ENCODE results near the gene SNX2.
"Not testable (repeated sequence)": the region's sequence is repeated elsewhere in the genome, so short reads cannot be mapped to it uniquely, and the experiment has no call there.

Gene SNX2

DNA sequence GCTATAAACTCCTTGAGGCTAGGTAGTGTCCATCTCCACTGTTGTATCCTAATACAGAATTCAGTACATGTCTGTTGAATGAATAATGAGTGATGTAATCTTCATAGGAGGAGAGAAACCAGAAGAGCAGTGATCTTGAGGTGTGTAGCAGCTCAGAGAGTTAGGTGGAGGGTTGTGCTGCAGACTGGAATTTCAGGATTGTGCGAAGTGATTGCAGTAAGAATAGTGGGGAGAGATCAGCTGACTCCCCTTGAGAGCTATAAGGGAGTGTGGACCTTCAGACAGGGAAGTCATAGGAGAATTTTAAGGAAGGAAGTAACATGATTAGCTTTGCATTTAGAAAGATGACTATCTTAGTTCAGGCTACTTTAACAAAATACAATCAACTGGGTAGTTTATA lies 74.9 kb downstream of the SNX2 start:
- H3K4me3 ChIP-seq (ENCODE audit: low read depth, low read length): no peak overlapping the region
- H3K36me3 ChIP-seq (replicated peaks): no peaks in the 10 kb centered on the region
- no peak for DNase-seq
- H3K27me3 ChIP-seq (replicated peaks): no peaks in the 10 kb centered on the region
- TF ChIP-seq, protein P1, sequence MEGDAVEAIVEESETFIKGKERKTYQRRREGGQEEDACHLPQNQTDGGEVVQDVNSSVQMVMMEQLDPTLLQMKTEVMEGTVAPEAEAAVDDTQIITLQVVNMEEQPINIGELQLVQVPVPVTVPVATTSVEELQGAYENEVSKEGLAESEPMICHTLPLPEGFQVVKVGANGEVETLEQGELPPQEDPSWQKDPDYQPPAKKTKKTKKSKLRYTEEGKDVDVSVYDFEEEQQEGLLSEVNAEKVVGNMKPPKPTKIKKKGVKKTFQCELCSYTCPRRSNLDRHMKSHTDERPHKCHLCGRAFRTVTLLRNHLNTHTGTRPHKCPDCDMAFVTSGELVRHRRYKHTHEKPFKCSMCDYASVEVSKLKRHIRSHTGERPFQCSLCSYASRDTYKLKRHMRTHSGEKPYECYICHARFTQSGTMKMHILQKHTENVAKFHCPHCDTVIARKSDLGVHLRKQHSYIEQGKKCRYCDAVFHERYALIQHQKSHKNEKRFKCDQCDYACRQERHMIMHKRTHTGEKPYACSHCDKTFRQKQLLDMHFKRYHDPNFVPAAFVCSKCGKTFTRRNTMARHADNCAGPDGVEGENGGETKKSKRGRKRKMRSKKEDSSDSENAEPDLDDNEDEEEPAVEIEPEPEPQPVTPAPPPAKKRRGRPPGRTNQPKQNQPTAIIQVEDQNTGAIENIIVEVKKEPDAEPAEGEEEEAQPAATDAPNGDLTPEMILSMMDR (IDR thresholded peaks at IDR 0.05; ENCODE audit: low read depth, low read length, missing control alignments): no peak
- in situ Hi-C loops (cut with HindIII; ENCODE audit: low pct_ligation_motif_present, low sequenced_read_pairs): no loop called here
- H3K27ac ChIP-seq: no peak overlapping the region

DNA sequence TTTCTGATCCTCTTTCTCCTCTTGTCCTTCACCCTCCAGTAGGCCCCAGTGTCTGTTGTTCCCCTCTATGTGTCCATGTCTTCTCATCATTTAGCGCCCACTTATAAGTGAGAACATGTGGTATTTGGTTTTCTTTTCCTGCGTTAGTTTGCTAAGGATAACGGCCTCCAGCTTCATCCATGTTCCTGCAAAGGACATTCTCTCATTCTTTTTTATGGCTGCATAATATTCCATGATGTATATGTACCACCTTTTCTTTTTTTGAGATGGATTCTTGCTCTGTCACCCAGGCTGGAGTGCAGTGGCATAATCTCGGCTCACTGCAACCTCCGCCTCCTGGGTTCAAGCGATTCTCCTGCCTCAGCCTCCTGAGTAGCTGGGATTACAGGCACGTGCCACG lies 82.7 kb downstream of the SNX2 start:
- H3K36me3 ChIP-seq (replicated peaks); DNase-seq; in situ Hi-C loops (cut with HindIII; ENCODE audit: low pct_ligation_motif_present, low sequenced_read_pairs); H3K4me3 ChIP-seq (ENCODE audit: low read depth, low read length); H3K27ac ChIP-seq; H3K27me3 ChIP-seq (replicated peaks): not testable (repeated sequence)

DNA sequence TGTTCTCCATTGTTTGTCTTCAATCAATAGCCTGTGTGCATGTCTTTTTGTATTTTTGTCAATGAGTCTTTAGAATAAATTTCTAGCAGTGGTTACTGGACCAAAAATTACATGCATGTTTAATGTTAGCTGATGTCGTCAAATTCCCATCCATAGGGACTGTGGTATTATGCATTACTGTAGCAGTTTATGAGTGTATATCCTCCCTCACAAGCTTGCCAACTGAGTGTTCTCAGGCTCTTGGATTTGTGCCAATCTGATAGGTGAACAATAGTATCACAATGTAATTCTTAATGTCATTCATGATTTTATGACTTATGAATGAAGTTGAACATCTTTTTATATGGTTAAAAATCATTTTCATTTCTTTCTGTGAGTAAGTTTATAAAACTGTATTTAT lies 83.6 kb downstream of the SNX2 start:
- TF ChIP-seq, protein P1 (IDR thresholded peaks at IDR 0.05; ENCODE audit: low read depth, low read length, missing control alignments): no peak
- DNase-seq: no peak
- H3K4me3 ChIP-seq (ENCODE audit: low read depth, low read length): no peak overlapping the region
- in situ Hi-C loops (cut with HindIII; ENCODE audit: low pct_ligation_motif_present, low sequenced_read_pairs): no loop called here
- H3K36me3 ChIP-seq (replicated peaks): no peaks in the 10 kb centered on the region
- no peaks in the 10 kb centered on the region for H3K27me3 ChIP-seq (replicated peaks)
- no peak overlapping the region for H3K27ac ChIP-seq

DNA sequence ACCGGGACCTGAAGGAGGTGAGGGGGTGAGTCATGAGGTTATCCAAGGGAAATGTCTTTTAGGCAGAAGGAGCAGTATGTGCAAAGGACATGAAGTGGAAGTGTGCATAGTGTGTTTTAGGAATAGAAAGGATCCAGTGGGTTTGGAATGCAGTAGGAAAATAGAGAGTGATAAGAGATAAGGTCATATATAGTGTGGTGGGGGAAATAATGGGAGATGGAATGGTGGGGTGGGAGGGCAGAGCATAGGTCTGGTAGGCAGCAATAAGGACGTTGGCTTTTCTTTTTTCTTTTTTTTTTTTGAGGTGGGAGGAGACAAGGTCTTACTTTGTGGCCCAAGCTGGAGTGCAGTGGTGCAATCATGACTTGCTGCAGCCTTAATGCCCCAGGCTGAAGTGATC lies 88.4 kb downstream of the SNX2 start:
- TF ChIP-seq, protein P1 (IDR thresholded peaks at IDR 0.05; ENCODE audit: low read depth, low read length, missing control alignments): no peak
- H3K27ac ChIP-seq: no peak overlapping the region
- no peaks in the 10 kb centered on the region for H3K27me3 ChIP-seq (replicated peaks)
- no peak for DNase-seq
- no peak overlapping the region for H3K4me3 ChIP-seq (ENCODE audit: low read depth, low read length)
- H3K36me3 ChIP-seq (replicated peaks): no peaks in the 10 kb centered on the region
- in situ Hi-C loops (cut with HindIII; ENCODE audit: low pct_ligation_motif_present, low sequenced_read_pairs): no loop called here

DNA sequence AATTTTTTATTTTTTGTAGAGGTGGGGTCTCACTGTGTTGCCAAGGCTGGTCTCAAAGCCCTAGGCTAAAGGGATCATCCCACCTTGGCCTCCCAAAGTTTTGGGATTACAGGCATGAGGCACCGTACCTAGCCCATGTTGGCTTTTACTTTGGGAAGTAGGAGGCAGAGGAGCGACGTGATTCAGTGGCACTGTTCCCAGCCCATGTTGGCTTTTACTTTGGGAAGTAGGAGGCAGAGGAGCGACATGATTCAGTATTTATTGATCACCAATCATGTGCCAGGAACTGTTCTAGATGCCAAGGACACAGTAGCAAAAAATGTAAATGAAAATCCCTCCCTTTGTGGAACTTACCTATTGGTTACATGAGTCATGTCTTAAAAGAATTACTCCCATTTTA lies 88.8 kb downstream of the SNX2 start:
- H3K4me3 ChIP-seq (ENCODE audit: low read depth, low read length): no peak overlapping the region
- H3K27ac ChIP-seq: no peak overlapping the region
- TF ChIP-seq, protein P1 (IDR thresholded peaks at IDR 0.05; ENCODE audit: low read depth, low read length, missing control alignments): no peak
- no peak for DNase-seq
- H3K27me3 ChIP-seq (replicated peaks): no peaks in the 10 kb centered on the region
- in situ Hi-C loops (cut with HindIII; ENCODE audit: low pct_ligation_motif_present, low sequenced_read_pairs): no loop called here
- no peaks in the 10 kb centered on the region for H3K36me3 ChIP-seq (replicated peaks)

DNA sequence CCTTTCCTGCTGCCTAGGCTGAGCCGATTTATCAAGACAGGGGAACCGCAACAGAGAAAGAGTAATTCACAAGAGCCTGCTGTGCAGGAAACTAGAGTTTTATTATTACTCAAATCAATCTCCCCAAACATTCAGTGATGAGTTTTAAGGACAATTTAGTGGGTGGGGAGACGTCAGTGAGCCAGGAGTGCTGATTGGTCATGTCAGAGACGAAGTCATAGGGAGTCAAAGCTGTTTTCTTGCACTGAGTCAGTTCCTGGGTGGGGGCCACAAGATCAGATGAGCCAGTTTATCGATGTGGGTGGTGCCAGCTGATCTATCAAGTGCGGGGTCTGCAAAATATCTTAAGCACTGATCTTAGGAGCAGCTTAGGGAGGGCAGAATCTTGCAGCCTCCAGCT lies 89.5 kb downstream of the SNX2 start:
- Histone ChIP-seq H3K36me3 (replicated peaks) (no peaks in the 10 kb centered on the region), H3K4me3 (ENCODE audit: low read depth, low read length) (no peak overlapping the region), H3K27ac (no peak overlapping the region), H3K27me3 (replicated peaks) (no peaks in the 10 kb centered on the region)
- TF ChIP-seq, protein P1 (IDR thresholded peaks at IDR 0.05; ENCODE audit: low read depth, low read length, missing control alignments): no peak
- in situ Hi-C loops (cut with HindIII; ENCODE audit: low pct_ligation_motif_present, low sequenced_read_pairs): no loop called here
- no peak for DNase-seq

Measured in brain microvascular endothelial cell (primary cell).